ENCODE measurements around the gene KCNG4. TPM values are rescaled to one million over a fixed set of nuclear protein-coding genes. Genes with fewer than 3 reads are reported as not detected.
A peak's percentile ranks its signal among the peaks of the same experiment; 100 is the strongest.

The KCNG4 gene
- total RNA-seq, 1 donor from 2014 or later = not detected

GRCh38 chr16:84278968-84279367 is 39.2 kb upstream of the KCNG4 start:
- Mint-ChIP-seq H3K36me3 (ENCODE audit: unreplicated experiment) (no peaks in the 10 kb centered on the region), H3K27ac (ENCODE audit: unreplicated experiment) (peak overlapping the region; percentile 90), H3K9me3 (ENCODE audit: unreplicated experiment) (no peaks in the 10 kb centered on the region), H3K27me3 (ENCODE audit: unreplicated experiment) (no peaks in the 10 kb centered on the region), H3K4me1 (ENCODE audit: low read depth, unreplicated experiment) (peaks cover 30% of the 10 kb centered on the region), H3K4me3 (ENCODE audit: unreplicated experiment) (peak overlapping the region; percentile 72)
- DNase-seq = peak; percentile 69
- TF ChIP-seq, protein P1, sequence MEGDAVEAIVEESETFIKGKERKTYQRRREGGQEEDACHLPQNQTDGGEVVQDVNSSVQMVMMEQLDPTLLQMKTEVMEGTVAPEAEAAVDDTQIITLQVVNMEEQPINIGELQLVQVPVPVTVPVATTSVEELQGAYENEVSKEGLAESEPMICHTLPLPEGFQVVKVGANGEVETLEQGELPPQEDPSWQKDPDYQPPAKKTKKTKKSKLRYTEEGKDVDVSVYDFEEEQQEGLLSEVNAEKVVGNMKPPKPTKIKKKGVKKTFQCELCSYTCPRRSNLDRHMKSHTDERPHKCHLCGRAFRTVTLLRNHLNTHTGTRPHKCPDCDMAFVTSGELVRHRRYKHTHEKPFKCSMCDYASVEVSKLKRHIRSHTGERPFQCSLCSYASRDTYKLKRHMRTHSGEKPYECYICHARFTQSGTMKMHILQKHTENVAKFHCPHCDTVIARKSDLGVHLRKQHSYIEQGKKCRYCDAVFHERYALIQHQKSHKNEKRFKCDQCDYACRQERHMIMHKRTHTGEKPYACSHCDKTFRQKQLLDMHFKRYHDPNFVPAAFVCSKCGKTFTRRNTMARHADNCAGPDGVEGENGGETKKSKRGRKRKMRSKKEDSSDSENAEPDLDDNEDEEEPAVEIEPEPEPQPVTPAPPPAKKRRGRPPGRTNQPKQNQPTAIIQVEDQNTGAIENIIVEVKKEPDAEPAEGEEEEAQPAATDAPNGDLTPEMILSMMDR (IDR thresholded peaks at IDR 0.05; ENCODE audit: partially characterized antibody, unreplicated experiment) = no peak

DNA sequence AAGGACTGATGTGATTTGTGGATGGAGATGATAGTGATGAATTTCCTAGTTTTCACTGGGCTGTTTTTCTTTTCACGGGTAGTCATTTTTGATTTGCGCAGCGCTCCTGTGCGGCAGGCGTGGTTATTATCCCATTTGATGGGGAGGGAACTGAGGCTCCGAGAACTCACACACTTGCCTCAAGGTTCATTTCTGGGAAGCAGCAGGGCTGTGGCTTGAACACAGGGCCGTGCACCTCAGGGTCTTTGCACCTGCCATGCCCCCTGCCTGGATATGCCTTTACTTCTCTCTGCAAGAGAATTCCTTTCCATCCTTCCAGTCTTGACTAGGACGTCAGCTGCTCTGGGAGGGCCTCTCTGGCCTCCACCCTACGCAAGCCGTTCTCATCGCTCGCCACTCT is 38.5 kb upstream of the KCNG4 start:
- H3K9me3 Mint-ChIP-seq (ENCODE audit: unreplicated experiment) = no peaks in the 10 kb centered on the region
- H3K4me1 Mint-ChIP-seq (ENCODE audit: low read depth, unreplicated experiment) = peaks cover 23% of the 10 kb centered on the region
- H3K4me3 Mint-ChIP-seq (ENCODE audit: unreplicated experiment) = peak overlapping the region; percentile 44
- TF ChIP-seq, protein P1 (IDR thresholded peaks at IDR 0.05; ENCODE audit: partially characterized antibody, unreplicated experiment) = no peak
- H3K27me3 Mint-ChIP-seq (ENCODE audit: unreplicated experiment) = no peaks in the 10 kb centered on the region
- H3K27ac Mint-ChIP-seq (ENCODE audit: unreplicated experiment) = peak overlapping the region; percentile 90
- H3K36me3 Mint-ChIP-seq (ENCODE audit: unreplicated experiment) = no peaks in the 10 kb centered on the region
- DNase-seq = no peak

DNA sequence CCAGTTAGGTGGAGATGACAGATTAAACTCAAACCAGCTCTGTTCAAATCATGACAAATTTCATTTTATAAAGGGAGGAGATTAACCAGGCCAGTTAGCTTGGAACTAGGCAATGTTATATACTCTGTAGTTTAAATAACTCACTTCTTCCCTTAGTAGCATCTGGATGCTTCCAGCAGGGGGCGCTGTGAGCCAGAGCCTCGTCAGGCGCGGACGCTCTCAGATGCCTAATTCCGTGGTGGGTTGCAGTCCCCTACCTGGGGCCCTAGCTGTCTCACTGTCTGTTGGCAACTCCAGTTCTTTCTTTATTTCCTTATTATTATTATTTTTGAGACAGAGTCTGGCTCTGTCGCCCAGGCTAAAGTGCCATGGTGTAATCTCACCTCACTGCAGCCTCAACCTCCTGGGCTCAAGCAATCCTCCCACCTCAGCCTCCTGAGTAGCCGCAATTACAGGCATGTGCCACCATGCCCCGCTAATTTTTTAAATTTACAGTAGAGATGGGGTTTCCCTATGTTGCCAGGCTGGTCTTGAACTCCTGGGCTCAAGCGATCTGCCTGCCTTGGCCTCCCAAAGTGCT is 37.5 kb upstream of the KCNG4 start:
- H3K9me3 Mint-ChIP-seq (ENCODE audit: unreplicated experiment) = no peaks in the 10 kb centered on the region
- H3K36me3 Mint-ChIP-seq (ENCODE audit: unreplicated experiment) = no peaks in the 10 kb centered on the region
- no peak overlapping the region for H3K27ac Mint-ChIP-seq (ENCODE audit: unreplicated experiment)
- DNase-seq = peak; percentile 87
- no peaks in the 10 kb centered on the region for H3K27me3 Mint-ChIP-seq (ENCODE audit: unreplicated experiment)
- TF ChIP-seq, protein P1 (IDR thresholded peaks at IDR 0.05; ENCODE audit: partially characterized antibody, unreplicated experiment) = peak; percentile 96
- peaks cover 20% of the 10 kb centered on the region for H3K4me1 Mint-ChIP-seq (ENCODE audit: low read depth, unreplicated experiment)
- H3K4me3 Mint-ChIP-seq (ENCODE audit: unreplicated experiment) = no peak overlapping the region

DNA sequence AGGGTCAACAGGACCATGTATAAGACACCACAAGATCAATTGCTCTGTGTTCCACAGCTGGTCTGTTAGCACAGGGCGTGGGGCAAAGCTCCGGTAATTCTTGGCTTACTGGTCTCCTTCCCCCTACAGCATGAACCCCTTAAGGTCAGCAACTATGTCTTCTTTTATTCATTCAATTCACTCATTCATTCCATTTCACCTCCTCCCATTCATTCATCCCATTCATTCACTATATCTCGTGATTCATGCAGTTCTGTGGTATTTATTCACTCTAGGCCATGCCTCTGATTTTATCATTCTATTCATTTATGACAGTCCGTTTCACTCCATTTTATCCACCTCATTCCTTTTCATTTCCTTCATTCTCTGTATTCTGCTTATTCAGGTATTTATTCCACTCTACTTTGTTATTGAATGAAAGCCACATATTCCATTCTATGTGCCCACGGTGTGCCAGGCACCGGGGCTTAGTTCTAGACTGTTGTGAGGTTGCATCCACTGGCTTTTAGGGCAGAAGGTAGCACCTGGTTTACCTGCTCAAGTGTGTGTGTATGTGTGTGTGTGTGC is 35.9 kb upstream of the KCNG4 start:
- H3K4me1 Mint-ChIP-seq (ENCODE audit: low read depth, unreplicated experiment) = peaks cover 20% of the 10 kb centered on the region
- H3K4me3 Mint-ChIP-seq (ENCODE audit: unreplicated experiment) = no peak overlapping the region
- no peaks in the 10 kb centered on the region for H3K27me3 Mint-ChIP-seq (ENCODE audit: unreplicated experiment)
- TF ChIP-seq, protein P1 (IDR thresholded peaks at IDR 0.05; ENCODE audit: partially characterized antibody, unreplicated experiment) = no peak
- H3K36me3 Mint-ChIP-seq (ENCODE audit: unreplicated experiment) = no peaks in the 10 kb centered on the region
- H3K27ac Mint-ChIP-seq (ENCODE audit: unreplicated experiment) = peak overlapping the region; percentile 34
- H3K9me3 Mint-ChIP-seq (ENCODE audit: unreplicated experiment) = no peaks in the 10 kb centered on the region
- no peak for DNase-seq

DNA sequence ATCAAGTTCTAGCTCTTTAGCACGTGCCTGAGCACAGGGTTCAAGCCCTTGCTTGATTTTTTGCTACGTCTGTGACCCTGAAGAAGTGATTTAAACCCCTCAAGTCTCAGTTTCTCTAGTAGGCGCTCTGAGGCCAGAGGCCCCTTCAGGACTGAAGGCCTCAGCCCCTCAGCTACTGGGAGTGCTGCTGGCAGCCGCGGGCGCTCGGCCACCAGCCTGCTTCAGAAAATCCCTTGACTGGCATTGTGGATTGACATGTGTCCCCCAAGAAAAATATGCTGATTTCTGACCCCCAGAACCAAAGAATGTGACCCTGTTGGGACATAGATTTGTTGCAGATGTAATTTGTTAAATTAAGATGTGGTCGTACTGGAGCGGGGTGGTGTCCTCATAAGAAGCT is 34.7 kb upstream of the KCNG4 start:
- Mint-ChIP-seq H3K27ac (ENCODE audit: unreplicated experiment) (no peak overlapping the region), H3K4me1 (ENCODE audit: low read depth, unreplicated experiment) (peaks cover 14% of the 10 kb centered on the region)
- DNase-seq = no peak

More for the DNA sequence above, 34.7 kb upstream of the KCNG4 start:
- H3K4me3 Mint-ChIP-seq (ENCODE audit: unreplicated experiment) = no peak overlapping the region
- H3K27me3 Mint-ChIP-seq (ENCODE audit: unreplicated experiment) = no peaks in the 10 kb centered on the region
- peaks cover 8% of the 10 kb centered on the region for H3K9me3 Mint-ChIP-seq (ENCODE audit: unreplicated experiment)
- H3K36me3 Mint-ChIP-seq (ENCODE audit: unreplicated experiment) = no peaks in the 10 kb centered on the region
- TF ChIP-seq, protein P1 (IDR thresholded peaks at IDR 0.05; ENCODE audit: partially characterized antibody, unreplicated experiment) = no peak

All from glutamatergic neuron (in vitro differentiated cells).